ENCODE results near the gene RARRES2. TPM values are rescaled to one million over a fixed set of nuclear protein-coding genes. Genes with fewer than 3 reads are reported as not detected.

RARRES2 gene
- polyA plus RNA-seq, 1 of the 3 experiments (the other 2 are of a cell fraction) = 0.43 TPM

- Histone ChIP-seq H3K9ac (no peak overlapping the region), H2AFZ (ENCODE audit: low read depth) (no peak overlapping the region), H3K4me3 (ENCODE audit: low read depth in 2 of 2, low read length in 1 of 2) (no peak overlapping the region), H3K4me1 (ENCODE audit: control insufficient read depth in 1 of 2, insufficient read depth in 2 of 2, low read depth in 1 of 2, low read length in 1 of 2) (peaks cover 9 to 35% of the 10 kb centered on the region in 2 experiments; a peak in 3 of 4 replicates), H3K27ac (ENCODE audit: low read depth in 2 of 2, low read length in 1 of 2) (no peak overlapping the region), H3K9me3 (no peaks in the 10 kb centered on the region), H3K27me3 (ENCODE audit: insufficient read depth) (no peaks in the 10 kb centered on the region), H4K20me1 (ENCODE audit: insufficient read depth) (no peaks in the 10 kb centered on the region), H3K9me2 (no peaks in the 10 kb centered on the region), H3F3A (replicated peaks; ENCODE audit: insufficient read depth) (peaks cover 23% of the 10 kb centered on the region), H3K4me2 (no peak overlapping the region), H3K79me2 (ENCODE audit: insufficient read depth) (peaks cover 48% of the 10 kb centered on the region), H3K36me3 (replicated peaks in 1 of 2; ENCODE audit: control insufficient read depth in 1 of 2, insufficient read depth in 2 of 2, low read length in 1 of 2) (peaks cover 19 to 49% of the 10 kb centered on the region in 2 experiments)
- ChIA-PET CTCF (no interaction called here), POLR2A (no interaction called here)
- TF ChIP-seq EZH2phosphoT487 (IDR thresholded peaks at IDR 0.05; ENCODE audit: borderline replicate concordance, low read depth) (no peak), TCF12 (IDR thresholded peaks at IDR 0.05) (no peak), MEF2A (IDR thresholded peaks at IDR 0.05; ENCODE audit: borderline replicate concordance, low read depth) (no peak), FOXM1 (IDR thresholded peaks at IDR 0.05; ENCODE audit: low read depth) (no peak), SMC3 (IDR thresholded peaks at IDR 0.05; ENCODE audit: low read depth, low read length) (no peak), FOSL2 (IDR thresholded peaks at IDR 0.05; ENCODE audit: borderline replicate concordance, low read depth) (no peak), GATA2 (CRISPR knock-in tag; IDR thresholded peaks at IDR 0.05) (no peak), SIN3A (IDR thresholded peaks at IDR 0.05; ENCODE audit: borderline replicate concordance, low read depth, low read length) (no peak), CTCF (IDR thresholded peaks at IDR 0.05) (no peak), MXI1 (IDR thresholded peaks at IDR 0.05; ENCODE audit: low read depth, low read length) (no peak)
- TF ChIP-seq, protein P1, sequence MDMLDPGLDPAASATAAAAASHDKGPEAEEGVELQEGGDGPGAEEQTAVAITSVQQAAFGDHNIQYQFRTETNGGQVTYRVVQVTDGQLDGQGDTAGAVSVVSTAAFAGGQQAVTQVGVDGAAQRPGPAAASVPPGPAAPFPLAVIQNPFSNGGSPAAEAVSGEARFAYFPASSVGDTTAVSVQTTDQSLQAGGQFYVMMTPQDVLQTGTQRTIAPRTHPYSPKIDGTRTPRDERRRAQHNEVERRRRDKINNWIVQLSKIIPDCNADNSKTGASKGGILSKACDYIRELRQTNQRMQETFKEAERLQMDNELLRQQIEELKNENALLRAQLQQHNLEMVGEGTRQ (IDR thresholded peaks at IDR 0.05; ENCODE audit: borderline replicate concordance, low read depth, low read length) = no peak
- TF ChIP-seq, protein P2, sequence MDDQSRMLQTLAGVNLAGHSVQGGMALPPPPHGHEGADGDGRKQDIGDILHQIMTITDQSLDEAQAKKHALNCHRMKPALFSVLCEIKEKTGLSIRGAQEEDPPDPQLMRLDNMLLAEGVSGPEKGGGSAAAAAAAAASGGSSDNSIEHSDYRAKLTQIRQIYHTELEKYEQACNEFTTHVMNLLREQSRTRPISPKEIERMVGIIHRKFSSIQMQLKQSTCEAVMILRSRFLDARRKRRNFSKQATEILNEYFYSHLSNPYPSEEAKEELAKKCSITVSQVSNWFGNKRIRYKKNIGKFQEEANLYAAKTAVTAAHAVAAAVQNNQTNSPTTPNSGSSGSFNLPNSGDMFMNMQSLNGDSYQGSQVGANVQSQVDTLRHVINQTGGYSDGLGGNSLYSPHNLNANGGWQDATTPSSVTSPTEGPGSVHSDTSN (IDR thresholded peaks at IDR 0.05) = no peak
- TF ChIP-seq, protein P3, sequence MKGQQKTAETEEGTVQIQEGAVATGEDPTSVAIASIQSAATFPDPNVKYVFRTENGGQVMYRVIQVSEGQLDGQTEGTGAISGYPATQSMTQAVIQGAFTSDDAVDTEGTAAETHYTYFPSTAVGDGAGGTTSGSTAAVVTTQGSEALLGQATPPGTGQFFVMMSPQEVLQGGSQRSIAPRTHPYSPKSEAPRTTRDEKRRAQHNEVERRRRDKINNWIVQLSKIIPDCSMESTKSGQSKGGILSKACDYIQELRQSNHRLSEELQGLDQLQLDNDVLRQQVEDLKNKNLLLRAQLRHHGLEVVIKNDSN (IDR thresholded peaks at IDR 0.05; ENCODE audit: borderline replicate concordance, low read depth) = no peak
- 97% methylated on average over 78 of the region's 79 CpGs for WGBS (ENCODE audit: low lambda C conversion rate)
- DNase-seq = no peak
Measured at GRCh38 chr7:150372271-150373048, 31.0 kb upstream of the RARRES2 start.

All from SK-N-SH (cell line).